GM12892 (cell line): ENCODE data around the gene BFSP1.

Experiments used
- POLR2A ChIP-seq: IDR thresholded peaks from 2 replicates; pipeline ENCODE4 v1.6.1; 2011; ENCODE audit warnings: low read depth, low read length, control low read depth
- POLR2AphosphoS5 ChIP-seq: IDR thresholded peaks from 2 replicates; pipeline ENCODE4 v1.6.1; 2011; ENCODE audit warnings: low read depth, low read length, control low read depth
- TAF1 ChIP-seq: IDR thresholded peaks from 2 replicates; pipeline ENCODE4 v1.6.1; 2011; ENCODE audit warnings: low read depth, mild to moderate bottlenecking, control low read depth, low read length, borderline replicate concordance

- no peak for TF ChIP-seq POLR2A
- TF ChIP-seq POLR2AphosphoS5 = no peak
- no peak for TF ChIP-seq TAF1
These were observed 60.7 kb downstream of the BFSP1 start for GRCh38 chr20:17470521-17470920.
